NCI-H526 treated with DMSO at 0.1 percent for 48 hours (cell line): ENCODE results near the gene CD1D.
"Not testable (repeated sequence)": the region's sequence is repeated elsewhere in the genome, so short reads cannot be mapped to it uniquely, and the experiment has no call there.

Source experiments
- DNase-seq: peaks from one replicate; lab custom pipeline; 2025; lab: John Stamatoyannopoulos, UW

CD1D gene

GRCh38 chr1:158180741-158181576 lies at the start of gene CD1D:
TSS of gene CD1D (plus strand) at chr1:158180895. CDS start at chr1:158181102, 207 bp downstream.
- no peak for DNase-seq

DNA sequence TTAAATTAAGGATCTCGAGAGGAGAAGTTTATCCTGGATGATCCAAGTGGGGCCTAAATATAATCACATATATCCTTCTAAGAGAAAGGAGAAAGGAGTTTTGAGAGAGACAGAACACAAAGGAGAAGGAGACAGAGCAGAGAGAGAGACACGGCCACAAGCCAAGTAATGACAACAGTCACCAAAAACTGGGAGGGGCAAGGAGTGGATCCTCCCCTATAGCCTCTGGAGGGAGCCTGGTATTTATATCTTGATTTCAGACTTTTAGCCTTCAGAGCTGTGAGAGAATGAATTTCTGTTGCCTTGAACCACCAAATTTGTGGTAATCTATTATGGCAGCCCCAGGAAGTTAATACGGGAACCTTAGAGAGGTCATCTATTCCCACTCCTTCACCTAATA lies 49.5 kb upstream of the CD1D start:
- DNase-seq = no peak

DNA sequence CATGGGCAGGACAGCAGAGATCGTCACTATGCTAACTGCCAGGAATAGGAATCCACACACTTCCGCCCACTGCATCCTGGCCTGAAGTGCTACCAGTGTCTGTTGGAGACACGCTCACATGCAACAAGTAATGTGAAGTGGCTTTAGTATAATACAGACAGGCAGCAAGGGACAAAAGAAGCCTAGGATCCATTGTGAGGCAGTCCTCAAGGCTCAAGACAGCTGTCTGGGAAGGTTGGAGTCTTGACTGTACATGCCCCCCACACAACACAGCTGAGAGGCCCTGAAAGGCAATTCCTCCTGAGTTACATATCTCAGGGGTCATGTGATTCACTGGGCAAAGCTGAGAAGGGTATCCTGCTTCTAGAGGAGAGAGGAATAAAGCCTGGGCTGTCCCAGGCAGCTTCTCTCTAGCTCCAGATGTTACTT lies 39.9 kb upstream of the CD1D start:
- no peak for DNase-seq

DNA sequence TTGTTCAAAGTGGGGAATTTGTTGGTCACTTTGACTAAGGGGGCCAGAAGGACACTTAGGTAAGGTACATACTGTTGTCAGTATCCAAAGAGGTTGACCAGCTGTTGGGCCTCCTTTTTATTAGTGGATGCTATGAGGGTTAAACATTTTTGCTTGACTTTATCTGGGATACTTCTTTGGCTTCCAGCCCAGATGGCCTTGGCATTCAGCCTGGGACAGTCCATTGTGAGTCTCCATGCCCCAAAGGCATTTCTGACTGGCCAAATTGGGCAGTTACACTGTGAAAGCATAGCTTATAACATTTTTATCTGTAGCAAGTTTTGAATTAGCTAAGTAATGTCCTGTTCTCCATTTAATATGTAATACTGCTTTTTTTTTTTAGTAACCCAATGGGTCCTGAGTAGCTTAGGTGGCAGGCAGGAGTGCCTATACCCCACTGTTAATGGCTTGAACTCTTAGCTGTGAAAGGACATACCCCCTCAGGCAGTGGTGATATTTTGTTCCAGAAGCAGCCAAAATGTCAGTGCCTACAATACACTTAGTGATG lies 35.4 kb upstream of the CD1D start:
- DNase-seq = no peak

GRCh38 chr1:158146165-158146564 lies 34.5 kb upstream of the CD1D start:
- no peak for DNase-seq

DNA sequence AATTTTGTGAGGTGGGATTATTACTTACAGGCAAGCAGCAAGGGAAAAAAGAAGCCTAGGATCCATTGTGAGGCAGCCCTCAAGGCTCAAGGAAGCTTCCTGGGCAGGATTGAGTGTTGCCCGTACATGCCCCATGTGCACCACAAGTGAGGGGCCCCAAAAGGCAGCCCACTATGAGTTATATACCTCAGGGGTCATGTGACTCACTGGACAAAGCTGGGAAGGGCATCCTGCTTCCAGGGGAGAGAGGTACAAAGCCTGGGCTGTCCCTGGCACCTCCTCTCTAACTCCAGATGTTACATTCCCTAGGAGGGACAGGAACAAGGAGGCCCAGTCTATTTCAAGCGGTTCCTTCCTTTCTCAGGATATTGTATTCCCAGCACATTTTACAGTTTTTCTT lies 34.0 kb upstream of the CD1D start:
- DNase-seq = no peak

DNA sequence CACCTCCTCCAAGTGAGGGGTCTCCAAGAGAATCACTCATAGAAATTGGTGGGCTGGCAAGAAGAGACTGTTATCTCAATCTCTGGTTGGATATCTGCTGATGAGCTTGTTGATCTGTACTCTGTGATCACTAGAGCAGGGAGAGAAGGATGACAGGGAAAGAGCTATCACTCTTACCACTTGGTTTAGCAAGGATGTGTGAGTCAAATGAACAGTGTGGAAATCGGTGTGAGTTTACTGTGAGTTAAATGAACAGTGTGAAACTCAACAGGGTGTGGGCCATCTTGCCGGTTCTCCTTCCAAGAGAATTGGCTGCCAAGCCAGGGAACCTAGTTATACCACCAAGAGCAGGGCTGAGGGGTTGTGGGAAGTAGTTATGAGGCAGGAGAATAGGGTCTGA lies 33.3 kb upstream of the CD1D start:
- no peak for DNase-seq

- DNase-seq = no peak
Observed at GRCh38 chr1:158147869-158148268, 32.8 kb upstream of the CD1D start.

DNA sequence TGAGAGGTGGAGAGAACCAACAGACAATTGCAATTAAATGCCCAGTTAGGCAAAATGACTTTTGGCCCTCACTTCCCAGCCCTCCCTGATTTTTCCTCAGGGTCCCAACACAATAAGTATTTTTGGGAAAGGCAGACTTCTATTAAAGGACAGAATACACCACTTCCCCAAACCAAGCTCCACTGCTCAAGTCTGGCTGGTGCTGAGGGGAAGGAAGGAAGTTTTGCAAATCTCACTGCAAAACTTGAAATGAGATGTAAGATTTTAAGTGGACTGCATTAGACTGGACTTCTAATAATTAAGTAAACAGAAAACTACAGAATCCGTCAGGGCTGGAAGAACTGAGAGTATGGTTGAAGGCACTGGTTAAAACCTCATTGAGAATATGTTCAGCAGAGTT lies 32.2 kb upstream of the CD1D start:
- DNase-seq = no peak

DNA sequence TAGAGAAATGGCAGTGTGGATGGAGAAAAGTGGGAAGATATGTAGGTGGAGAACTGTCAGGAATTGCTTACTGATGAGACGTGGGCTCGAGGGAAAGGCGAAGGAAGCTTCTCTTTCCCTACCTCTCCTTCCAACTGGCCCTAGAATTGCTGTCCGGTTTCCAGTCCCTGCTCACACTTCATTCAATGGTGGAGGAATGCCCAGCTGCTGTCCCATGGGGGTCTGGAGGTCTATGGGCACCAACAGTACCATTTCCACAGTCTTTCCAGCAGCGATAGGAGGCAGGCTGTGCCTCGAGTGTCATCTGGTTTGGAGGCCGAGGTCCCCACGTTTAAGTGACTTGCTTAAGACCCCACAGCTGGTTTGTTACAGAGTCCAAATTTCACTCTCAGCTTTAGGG lies 31.5 kb upstream of the CD1D start:
- no peak for DNase-seq

DNA sequence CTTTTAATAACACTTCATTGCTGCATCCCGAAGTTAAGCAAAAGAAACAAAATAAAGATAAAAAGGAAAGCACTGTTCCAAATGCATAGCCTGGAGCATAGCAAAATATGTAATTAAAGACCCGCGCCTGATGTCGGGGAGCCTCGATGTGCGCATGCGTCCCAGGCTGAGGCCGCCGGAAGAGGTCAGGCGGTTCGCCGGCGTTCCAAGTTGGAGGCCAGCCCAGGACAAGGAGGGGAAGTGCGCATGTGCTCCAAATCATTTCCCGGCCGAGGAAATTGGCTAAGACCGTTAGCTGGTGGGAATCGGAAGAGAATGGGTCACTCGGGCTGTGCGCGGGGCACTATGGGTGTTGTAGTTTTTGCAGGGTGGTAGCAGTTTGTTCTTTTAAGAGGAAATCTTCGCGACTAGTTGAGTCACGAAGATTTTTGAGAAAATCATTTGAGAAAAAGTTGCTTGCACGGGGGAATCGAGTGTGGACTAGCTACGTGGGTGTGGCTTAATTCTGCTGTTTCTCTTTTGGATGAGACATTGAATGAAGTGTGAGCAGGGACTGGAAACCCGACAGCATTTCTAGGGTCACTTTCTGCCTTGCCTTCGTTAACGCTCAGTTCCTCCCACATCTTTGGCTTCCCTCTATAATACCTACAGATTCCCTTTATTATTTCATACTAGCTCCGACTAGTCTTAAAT lies 31.0 kb upstream of the CD1D start:
- DNase-seq = peak; percentile 79

DNA sequence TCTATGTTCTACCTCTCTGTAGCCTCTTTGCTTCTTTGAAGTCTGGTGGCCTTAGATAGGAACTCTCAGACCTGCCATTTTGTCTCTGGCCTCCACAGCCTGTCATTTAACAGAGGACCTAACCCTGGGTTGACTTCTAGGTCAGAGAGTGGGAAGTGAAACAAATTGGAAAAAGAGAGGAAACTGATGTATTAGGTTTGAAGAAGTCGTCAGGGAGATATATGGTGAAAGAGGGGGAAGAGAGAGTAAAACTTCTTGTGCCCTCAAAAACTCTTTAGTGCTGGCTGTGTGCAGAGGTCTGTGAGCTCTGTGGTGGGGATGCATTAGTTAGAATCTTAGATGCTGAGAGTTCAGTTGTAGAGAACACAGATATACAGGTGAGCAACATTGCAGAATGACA lies 30.2 kb upstream of the CD1D start:
- no peak for DNase-seq

DNA sequence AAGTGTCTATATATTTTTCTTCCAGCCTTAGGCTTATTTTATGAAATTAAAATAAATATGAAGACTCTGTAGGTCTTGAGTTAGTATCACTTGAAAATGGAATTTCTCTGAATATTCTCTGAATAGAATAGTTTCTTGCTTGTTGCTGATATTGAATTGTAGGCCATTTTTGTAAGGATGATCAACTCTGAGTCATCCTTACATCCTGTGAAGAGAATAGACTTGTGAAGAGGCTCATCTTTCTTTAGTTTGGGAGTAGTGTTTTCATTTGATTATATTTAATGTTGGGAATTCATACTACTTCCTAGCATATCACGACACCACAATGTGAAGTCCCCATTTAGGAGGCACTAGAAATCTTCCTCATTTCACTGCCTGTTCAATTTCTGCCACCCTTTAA lies 27.5 kb upstream of the CD1D start:
- no peak for DNase-seq

DNA sequence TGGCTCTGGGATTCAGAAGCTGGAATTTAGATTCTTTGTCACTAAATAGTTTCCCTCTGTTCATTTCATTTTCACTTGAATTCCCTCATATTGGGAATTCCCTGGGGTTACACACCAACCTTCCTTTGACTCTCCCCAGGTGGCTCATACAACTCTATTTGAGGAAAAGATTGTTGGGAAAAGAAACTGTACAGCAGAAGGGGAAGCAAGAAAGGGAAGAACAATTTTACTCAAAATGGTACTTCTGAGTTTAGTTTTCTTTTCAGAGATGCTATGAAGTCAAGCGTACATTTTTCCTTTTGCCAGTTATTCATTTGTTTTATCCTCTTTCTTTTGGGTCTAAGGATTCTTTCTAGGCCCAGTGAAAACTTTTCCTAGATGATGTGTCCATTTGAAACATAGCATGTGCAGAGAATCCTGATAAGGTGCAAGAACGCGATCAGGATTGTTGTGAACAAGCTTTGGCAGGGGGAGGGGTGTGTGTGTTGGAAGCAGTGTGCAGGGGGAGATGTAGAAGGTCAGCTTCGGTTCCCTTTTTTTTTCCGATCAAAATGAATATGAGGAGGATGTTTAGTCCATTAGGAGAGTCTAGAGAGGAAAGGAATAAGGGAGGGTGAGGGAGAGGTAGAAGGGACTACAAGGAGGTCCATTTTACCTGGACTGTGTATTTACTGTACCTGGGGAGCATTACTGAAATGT lies 26.8 kb upstream of the CD1D start:
- no peak for DNase-seq

DNA sequence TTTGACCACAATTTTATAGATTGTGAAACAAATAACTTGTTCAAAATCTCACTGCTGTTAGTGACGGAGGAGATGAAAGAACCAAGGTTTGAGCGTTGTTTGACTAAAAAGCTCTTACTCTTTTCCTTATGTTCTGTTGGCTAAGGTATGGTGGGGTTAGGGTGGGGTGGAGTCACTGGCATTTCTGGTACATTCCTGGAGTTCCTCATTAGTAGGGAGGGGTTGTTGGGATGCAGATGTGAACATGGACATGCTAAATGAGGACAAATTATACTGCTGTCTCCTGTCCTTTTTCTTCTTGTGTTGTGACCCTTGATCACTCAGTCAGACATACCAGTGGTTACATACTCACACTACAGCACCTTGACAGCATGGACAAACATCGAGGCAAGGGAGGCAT lies 26.2 kb upstream of the CD1D start:
- no peak for DNase-seq

DNA sequence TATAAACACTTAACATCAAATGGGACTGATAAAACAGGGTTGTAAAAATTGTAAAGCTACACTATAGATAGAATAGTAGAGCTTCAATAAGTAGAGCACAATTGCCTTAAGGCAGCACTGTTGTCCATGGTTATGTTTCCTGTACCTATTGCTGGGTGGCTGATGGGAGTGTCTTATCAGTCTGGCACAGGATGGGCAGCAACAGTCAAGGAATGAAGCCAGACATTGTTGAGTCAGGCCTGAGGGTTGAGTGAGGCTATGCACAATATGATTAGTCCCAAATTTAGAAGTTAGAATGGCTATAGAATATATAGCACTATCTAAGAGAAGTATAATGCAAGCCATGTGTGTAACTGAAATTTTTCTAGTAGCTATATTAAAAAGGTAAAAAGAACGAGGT lies 25.0 kb upstream of the CD1D start:
- DNase-seq = no peak

DNA sequence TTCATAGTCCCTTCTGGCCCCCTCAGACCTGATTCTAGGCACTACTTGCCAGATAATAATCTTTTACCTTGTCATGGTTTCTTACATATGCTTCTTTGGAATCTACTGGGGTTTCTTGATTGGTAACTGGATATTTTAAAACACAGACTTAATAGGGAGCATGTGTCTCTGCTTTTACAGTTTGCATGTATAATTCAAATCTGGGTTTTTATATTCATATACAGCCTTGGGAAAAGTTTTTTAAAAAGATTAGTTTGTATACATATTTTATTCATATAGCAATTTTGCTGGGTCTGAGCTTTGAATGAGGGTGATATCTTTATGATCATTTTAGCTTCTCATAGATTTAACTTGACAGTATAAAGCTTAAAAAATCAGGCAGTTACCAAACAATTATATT lies 21.1 kb upstream of the CD1D start:
- DNase-seq = no peak

- no peak for DNase-seq
Observed at GRCh38 chr1:158161446-158161845, 19.2 kb upstream of the CD1D start.

DNA sequence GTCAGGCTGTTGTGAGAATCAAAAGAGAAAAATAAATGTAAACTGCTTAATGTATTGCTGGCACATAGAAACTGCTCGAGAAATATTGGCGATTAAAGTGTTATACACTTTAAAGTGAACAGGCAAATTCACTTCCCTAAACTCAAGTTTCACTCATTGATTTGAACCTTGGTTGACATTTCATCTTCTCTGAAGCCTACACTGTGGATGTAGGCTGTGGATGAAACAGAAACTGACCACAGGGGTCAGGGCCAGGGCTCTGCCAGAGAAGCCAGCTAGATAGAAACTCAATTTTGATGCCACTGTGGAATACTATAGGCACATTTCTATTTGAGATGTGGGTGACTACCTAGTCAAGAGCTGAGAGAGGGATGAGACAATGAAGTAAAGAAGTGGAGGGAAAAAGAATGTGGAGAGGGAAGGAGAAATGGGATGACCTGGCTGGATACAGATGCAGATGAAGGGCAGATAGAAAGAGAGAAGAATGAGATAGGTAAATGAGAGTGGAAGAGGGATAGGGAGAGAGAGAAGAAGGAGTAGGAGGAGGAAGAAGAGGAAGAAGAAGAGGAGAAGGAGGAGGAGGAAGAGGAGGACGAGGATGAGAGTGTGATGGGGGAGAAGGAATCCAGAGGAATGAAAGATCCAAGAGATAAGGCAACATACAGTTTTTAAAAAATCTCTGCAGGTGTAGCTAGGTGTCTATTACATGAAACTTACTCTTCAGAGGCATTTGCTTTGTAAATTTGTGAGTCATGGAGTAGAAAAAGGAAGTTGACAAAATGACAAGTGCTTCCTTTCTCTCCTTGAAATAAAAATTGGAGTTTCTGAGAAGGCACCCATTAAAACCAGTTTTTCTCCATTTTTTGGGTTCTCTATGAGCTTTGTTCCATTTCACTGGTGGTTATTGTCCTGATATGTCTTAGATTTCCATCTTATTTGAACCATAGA lies 17.4 kb upstream of the CD1D start:
- DNase-seq = no peak

DNA sequence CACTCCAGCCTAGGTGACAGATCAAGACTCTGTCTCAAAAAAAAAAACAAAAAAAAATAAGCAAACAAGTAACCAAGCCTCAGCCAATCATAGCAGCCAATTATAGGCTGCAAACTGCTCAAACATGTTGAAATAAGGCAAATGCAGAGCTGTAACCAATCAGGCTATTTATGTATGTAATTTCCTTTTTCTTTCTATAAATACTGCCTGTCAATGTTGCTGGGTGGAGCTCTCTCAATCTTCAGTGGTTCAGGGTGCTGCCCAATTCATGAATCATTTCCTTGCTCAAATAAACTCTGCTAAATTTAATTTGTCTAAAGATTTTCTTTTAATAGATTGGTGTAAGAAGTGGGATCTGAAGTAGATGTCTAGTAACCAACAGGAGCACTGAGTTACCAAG lies 11.6 kb upstream of the CD1D start:
- no peak for DNase-seq

GRCh38 chr1:158175915-158176314 lies 4.8 kb upstream of the CD1D start:
- DNase-seq = not testable (repeated sequence)

DNA sequence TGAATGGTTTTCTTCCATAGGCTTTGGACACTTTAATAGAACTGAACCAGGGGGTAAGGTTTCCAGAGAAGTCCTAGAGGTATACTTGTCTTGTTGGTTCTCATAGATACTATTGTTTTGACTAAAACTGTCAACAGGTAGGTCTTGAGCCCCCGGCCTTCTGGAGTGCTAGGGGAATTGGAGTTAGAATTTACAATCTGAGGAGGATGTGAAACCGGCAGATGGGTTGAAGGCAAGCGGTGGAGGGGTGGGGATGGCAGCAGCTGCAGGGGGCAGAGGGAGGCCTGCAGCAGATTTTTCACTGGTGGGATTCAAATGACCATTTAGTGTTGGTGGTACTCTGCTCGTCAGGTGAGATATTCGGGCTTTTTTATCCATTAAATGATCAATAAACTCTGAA lies 4.3 kb upstream of the CD1D start:
- no peak for DNase-seq
